ENCODE results near the gene HAPLN2.
A peak's percentile ranks its signal among the peaks of the same experiment; 100 is the strongest.
"Not testable (repeated sequence)": the region's sequence is repeated elsewhere in the genome, so short reads cannot be mapped to it uniquely, and the experiment has no call there.

The HAPLN2 gene

GRCh38 chr1:156592158-156592909 lies 26.9 kb upstream of the HAPLN2 start:
- DNase-seq: no peak

GRCh38 chr1:156592910-156593660 lies 26.1 kb upstream of the HAPLN2 start:
- no peak for DNase-seq

DNA sequence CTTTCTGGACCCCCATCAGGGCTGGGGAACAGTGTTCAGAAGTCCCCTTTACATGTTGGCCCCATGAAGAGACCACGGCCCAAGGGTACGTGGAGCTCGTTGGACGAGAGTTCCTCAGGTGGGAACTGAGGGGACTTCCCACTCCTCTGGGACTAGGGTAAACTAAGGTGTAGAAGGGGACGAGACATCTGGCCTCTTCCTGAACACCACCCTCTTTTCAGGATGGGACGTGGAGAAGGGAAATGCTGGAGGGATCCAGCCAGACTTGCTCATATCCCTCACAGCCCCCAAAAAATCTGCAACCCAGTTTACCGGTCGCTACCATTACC lies 25.6 kb upstream of the HAPLN2 start:
- no peak for DNase-seq

DNA sequence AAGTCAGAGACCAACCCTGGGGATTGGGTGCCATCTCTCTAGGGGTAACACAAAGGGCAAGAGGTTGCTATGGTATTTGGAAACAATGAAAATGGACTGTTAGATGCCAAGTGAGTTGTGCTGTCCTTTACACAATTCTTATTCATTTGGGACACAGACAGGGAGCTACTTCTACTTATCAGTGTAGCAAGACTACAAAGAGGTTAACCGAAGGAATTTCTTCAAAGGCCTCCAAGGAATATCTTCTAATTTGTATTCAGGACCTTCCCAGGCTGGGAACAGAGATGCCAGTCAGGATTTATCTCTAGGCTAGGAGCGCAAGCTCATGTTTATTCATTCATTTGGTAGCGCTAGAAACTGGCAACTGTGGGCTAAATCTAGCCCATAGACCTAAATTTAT lies 25.0 kb upstream of the HAPLN2 start:
- DNase-seq: no peak

DNA sequence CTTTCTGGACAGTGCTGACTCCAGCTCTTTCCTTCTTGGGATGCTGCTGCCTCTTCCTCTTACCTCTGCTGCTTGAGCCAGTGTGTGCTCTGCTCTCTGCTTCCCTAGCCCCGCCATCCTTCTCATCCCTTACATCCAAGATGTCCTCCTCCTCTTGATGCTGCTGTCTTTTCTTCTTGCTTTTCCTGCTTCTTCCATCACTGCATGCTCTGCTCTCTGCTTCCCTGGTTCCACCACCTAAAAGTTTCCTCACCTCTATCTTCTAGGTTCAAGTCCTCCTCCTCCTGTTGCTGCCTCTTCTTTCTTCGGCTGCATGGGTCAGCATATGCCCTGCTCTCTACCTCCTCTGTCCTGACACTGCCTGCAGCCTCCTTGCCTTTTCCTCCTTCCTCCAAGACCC lies 24.2 kb upstream of the HAPLN2 start:
- no peak for DNase-seq

GRCh38 chr1:156596426-156596825 lies 22.8 kb upstream of the HAPLN2 start:
- no peak for DNase-seq

DNA sequence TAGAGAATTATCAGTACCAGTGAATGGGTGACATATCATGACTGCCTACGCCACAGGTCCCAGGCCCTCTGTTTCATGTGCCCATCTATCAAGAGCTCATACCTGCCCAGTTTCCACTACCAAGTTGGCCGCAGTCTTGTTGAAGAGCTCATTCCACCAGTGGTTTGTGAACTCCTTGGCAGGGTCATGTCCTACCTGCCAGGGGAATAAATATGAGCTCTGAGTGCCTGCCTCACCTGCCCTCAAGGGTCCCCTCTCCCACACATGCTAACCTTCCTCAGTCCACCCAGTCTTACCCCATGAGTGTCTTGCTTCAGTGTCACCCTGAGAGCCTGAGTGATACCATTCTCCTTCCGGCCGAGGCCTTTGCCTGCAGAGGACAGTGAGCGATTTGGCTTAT lies 21.1 kb upstream of the HAPLN2 start:
- no peak for DNase-seq

DNA sequence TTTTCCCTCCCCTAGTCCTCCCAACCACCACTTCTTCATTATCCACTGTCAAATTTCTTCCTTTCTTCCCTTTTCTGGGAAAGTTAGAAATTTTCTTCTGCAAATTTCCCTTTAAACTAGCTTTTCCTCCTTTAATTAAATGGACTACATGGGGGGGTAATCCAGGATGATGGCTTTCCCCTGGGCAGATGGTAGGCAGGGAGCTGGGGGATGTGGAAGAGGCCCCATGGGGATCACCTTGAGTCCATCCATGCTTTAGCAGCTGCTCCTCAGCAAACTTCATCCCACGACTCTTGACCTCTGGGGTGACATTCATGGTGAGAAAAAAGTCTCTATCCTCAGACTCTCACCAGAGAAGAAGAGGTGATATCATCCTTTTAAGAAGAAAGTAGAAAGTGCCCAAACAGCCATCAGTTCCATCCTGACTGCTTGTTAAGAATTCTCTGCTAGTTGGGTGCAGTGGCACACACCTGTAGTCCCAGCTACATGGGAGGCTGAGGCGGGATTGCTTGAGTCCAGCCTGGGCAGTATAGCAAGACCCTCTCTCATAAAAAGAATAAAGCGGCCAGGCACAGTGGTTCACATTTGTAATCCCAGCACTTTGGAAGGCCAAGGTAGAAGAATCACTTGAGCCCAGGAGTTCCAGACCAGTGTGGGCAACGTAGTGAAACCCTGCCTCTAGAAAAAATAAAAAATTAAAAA lies 20.3 kb upstream of the HAPLN2 start:
- DNase-seq: no peak

DNA sequence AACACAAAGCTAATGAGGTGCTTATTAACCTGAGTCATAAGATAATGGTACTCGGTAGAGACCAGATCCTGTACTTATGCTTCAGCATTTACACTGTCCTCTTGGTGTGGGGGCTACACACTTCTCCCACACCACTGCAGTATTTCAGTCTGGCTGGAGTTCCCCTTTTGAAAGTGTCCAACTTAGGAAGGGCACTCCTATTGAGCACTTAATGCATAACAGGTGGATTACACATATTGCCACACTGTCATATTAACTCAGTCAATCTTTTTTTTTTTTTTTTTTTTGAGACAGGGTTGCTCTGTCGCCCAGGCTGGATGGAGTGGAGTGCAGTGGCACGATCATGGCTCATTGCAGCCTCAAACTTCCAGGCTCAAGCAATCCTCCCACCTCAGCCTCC lies 19.4 kb upstream of the HAPLN2 start:
- no peak for DNase-seq

DNA sequence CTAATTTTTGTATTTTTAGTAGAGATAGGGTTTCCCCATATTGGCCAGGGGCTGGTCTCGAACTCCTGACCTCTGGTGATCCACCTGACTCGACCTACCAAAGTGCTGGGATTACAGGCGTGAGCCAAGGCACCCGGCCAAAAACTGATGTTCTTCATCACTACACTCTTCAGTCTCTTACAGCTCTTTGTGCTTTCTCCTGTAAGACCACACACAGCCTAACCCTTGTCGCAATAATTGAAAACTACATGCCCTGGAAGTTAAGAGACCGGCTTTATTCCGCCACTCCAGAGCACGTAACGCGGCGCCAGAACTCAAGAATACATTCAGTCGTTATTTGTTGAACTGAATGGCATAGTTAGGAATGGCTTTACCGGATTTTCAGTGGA lies 18.5 kb upstream of the HAPLN2 start:
- no peak for DNase-seq

DNA sequence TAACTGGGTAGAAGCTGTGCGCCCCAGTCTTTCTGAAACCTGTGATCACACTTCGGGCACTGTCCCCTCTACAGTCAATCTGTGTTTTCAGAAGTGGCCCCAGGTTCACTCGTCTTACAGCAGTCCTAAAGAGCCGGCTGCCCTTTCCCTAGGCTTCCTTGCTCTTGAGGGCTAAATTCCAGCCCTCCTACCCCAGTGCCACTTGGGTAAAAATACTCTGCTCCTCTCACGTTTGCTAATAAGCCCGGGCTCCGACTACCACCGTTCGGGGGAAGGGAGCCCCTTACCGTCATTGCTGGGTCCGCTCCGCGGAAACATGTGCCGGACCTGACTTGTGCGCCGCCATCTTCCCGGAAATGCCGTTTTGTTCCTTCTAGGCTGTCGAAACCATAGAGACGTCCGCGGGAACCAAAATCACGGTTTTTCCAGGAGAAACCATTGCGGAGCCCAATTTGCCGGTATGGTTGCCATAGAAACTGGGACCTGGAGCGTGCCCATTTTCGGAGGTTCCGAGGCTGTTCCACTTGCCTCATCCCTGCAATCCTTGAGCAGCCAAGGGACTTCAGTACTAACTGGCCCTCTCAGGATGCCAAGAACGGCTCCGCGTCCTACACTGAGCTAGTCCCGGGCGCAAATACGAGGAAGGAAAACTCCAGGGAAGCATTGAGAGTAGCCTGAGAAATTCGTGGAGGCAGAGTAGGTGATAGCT lies 17.9 kb upstream of the HAPLN2 start, which contains the start of gene GPATCH4:
TSS of gene GPATCH4 (minus strand) at position 358 of the 709 bp plus-strand sequence.
- peak in 12 of 14 donors; percentile 45 to 97 (median 74) for DNase-seq

GRCh38 chr1:156601892-156602291 lies 17.3 kb upstream of the HAPLN2 start:
- no peak for DNase-seq

- DNase-seq: no peak
Observed at GRCh38 chr1:156602557-156602993, 16.6 kb upstream of the HAPLN2 start.

DNA sequence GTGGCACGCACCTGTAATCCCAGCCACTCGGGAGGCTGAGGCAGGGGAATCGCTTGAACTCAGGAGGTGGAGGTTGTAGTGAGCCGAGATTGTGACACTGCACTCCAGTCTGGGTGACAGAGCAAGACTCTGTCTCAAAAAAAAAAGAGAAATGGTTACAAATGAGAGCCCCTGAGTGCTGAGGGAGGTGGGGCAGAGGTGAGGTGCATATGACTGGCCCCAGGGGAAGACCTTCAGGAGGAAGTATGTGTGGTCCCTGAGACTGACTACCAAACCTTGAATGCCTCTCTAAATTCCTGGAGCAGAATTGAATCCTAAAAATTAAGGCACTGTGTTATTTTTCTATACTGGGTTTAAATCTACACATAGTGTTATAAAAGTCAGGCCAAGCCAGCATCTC lies 11.9 kb upstream of the HAPLN2 start:
- DNase-seq: not testable (repeated sequence)

DNA sequence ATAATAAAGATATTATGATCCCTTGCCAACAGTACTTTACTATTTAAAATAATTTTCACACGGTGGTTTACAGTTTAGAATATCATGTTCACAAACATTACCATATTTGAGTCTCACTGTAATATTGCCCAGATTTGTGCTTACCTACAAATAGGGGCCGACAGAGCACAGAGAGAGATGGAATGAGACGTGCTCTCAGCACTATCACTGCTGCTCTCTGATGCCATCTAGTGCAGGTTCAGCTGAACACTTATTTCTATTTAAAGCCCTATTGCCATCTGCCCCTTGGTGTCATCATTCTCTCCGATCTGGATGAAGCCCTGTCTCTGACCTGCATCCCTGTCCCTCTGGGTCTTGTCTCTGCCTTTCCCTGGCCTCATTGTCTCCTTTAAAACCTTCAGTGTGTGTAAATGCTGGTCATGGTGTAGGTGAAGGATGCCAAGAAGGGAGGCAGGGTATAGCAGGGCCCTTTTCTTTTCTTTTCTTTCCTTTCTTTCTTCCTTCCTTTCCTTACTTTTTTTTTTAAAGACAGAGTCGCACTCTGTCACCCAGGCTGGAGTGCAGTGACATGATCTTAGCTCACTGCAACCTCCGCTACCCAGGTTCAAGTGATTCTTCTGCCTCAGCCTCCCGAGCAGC lies 11.1 kb upstream of the HAPLN2 start:
- DNase-seq: peak in 11 of 14 donors; percentile 9 to 89 (median 36)

- peak in 1 of 14 donors; percentile 36 for DNase-seq
Observed at GRCh38 chr1:156608981-156609380, 10.2 kb upstream of the HAPLN2 start.

- DNase-seq: not testable (repeated sequence)
Observed at GRCh38 chr1:156610072-156610471, 9.1 kb upstream of the HAPLN2 start.

DNA sequence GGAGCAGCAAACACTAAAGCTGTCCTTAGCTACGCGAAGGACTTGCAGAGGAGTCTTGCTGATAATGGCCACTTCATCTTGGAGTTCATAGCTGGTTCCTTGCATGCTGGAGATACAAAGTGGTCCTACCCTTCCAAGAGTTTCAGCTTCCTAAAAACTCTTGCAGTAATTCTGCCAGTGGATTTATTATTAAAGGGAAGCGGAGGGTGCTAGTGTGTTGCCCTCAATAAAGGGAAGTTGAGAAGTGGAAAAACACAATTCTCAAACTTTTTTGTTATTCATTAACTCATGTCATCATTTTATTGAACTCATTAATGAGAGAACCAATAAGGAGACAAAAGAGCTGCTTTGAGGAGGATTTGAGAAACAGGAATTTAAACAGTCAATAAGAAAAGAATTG lies 6.5 kb upstream of the HAPLN2 start:
- no peak for DNase-seq

- DNase-seq: peak in 6 of 14 donors; percentile 13 to 80 (median 38)
Observed at GRCh38 chr1:156615946-156616345, 3.3 kb upstream of the HAPLN2 start.

GRCh38 chr1:156616463-156616862 lies 2.8 kb upstream of the HAPLN2 start:
- peak in 12 of 14 donors; percentile 13 to 80 (median 59) for DNase-seq

DNA sequence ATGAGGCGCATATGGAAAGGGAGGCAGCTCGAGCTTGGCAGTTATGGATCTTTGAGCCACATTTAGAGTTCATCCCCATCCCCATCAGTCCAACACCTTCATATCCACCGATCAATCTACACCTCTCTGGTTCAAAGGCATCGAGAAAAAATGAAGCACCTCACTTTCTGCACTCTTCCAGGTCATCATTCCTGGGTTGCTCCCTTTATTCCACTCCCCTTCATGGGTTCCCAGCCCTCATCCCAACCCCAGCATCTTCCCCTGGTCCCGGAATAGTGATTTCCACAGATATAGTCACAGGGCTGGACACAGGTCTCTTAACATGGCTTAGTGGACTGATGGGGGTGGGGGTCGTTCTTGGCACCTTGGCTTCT lies 354 bp downstream of the HAPLN2 start:
- peak in 1 of 14 donors; percentile 46 for DNase-seq
